HepG2 (cell line): Measurements from ENCODE around the gene HSPB2. TPM values are rescaled to one million over a fixed set of nuclear protein-coding genes. Genes with fewer than 3 reads are reported as not detected.

Experiments used
- CBX1 ChIP-seq: IDR thresholded peaks from one replicate; pipeline ENCODE4 v1.6.1; 2016; ENCODE audit warnings: antibody characterized with exemption, low read depth
- FOXP4 ChIP-seq: sonication (generic); formaldehyde crosslinking; IDR thresholded peaks from 2 replicates; pipeline ENCODE4 v1.4.0; 2020; ENCODE audit warnings: missing genetic modification reagents
- HDAC2 ChIP-seq: sonication (generic); formaldehyde crosslinking; IDR thresholded peaks from 2 replicates; pipeline ENCODE4 v1.4.0; 2020; ENCODE audit warnings: missing genetic modification reagents
- NFIB ChIP-seq: sonication (generic); formaldehyde crosslinking; IDR thresholded peaks from 2 replicates; pipeline ENCODE4 v1.9.0; 2021; ENCODE audit warnings: missing genetic modification reagents, mild to moderate bottlenecking, borderline replicate concordance
- NR3C1 ChIP-seq: sonication (generic); formaldehyde crosslinking; IDR thresholded peaks from 2 replicates; pipeline ENCODE4 v1.4.0; 2020; ENCODE audit warnings: missing genetic modification reagents
- PBX2 ChIP-seq: IDR thresholded peaks from 2 replicates; pipeline ENCODE4 v1.6.1; 2016; ENCODE audit warnings: control low read depth
- POGK ChIP-seq: sonication (generic); formaldehyde crosslinking; conservative IDR thresholded peaks from 2 replicates; pipeline ENCODE4 v1.8.0; 2022; ENCODE audit warnings: mild to moderate bottlenecking, moderate library complexity, missing genetic modification reagents
- TBP ChIP-seq: sonication (generic); formaldehyde crosslinking; IDR thresholded peaks from 2 replicates; pipeline ENCODE4 v1.5.0; 2020; ENCODE audit warnings: missing genetic modification reagents
- ZBTB33 ChIP-seq: sonication (generic); formaldehyde crosslinking; IDR thresholded peaks from 2 replicates; pipeline ENCODE4 v1.4.0; 2020; ENCODE audit warnings: missing genetic modification reagents
- ZGPAT ChIP-seq: IDR thresholded peaks from 2 replicates; pipeline ENCODE4 v1.6.1; 2016; ENCODE audit warnings: mild to moderate bottlenecking
- ZIK1 ChIP-seq: sonication (generic); formaldehyde crosslinking; IDR thresholded peaks from 2 replicates; pipeline ENCODE4 v1.5.0; 2020; ENCODE audit warnings: mild to moderate bottlenecking, low read depth, missing genetic modification reagents, borderline replicate concordance
- ZKSCAN8 ChIP-seq: IDR thresholded peaks from 2 replicates; pipeline ENCODE4 v1.6.1; 2016; ENCODE audit warnings: borderline replicate concordance, missing genetic modification reagents, missing compliant biosample characterization
- ZNF430 ChIP-seq: sonication (generic); formaldehyde crosslinking; IDR thresholded peaks from 2 replicates; pipeline ENCODE4 v1.9.0; 2021; ENCODE audit warnings: mild to moderate bottlenecking, missing genetic modification reagents
- ZNF619 ChIP-seq: sonication (generic); formaldehyde crosslinking; IDR thresholded peaks from 2 replicates; pipeline ENCODE4 v1.4.0; 2020; ENCODE audit warnings: mild to moderate bottlenecking, missing genetic modification reagents
- ZNF737 ChIP-seq: sonication (generic); formaldehyde crosslinking; IDR thresholded peaks from 2 replicates; pipeline ENCODE4 v1.5.0; 2020; ENCODE audit warnings: missing genetic modification reagents, mild to moderate bottlenecking, borderline replicate concordance
- ZNF781 ChIP-seq: sonication (generic); formaldehyde crosslinking; IDR thresholded peaks from 2 replicates; pipeline ENCODE4 v1.5.1; 2020; ENCODE audit warnings: borderline replicate concordance, mild to moderate bottlenecking, missing genetic modification reagents; ENCODE audit errors: not compliant biosample characterization
- ZNF850 ChIP-seq: sonication (generic); formaldehyde crosslinking; conservative IDR thresholded peaks from 2 replicates; pipeline ENCODE4 v1.9.0; 2021; ENCODE audit warnings: mild to moderate bottlenecking, missing genetic modification reagents
- polyA plus RNA-seq, 8 experiments: library from polyadenylated mRNA; depleted of rRNA in 3 of 8; stranded (reverse) in 7 of 8; unstranded in 1 of 8; fragments of >200 nt; fragmentation: Illumina TruSeq in 4 of 8; extraction: Trizol in 4 of 8; gene quantifications; 2 replicates each; pipeline versions ENCODE4 v1.2.1 to v1.2.3, GENCODE V29; 2011 to 2016; ENCODE audit warnings: low read depth in 4 of 8, missing spikeins in 1 of 8, mixed read lengths in 1 of 8; ENCODE audit not compliant: insufficient read depth in 1 of 8
- total RNA-seq, 5 experiments: library from RNA; depleted of rRNA; stranded (reverse); fragments of >200 nt; fragmentation: Illumina TruSeq; extraction: Trizol; gene quantifications; 2 replicates each; pipeline ENCODE4 v1.2.3, GENCODE V29; 2016; ENCODE audit warnings: low read depth in 1 of 5

The HSPB2 gene
- total and polyA plus RNA-seq, 2 of the 13 experiments (the other 11 are each of a cell fraction or from before 2014, with no cell fraction given): 0.04 TPM; not detected in 1

- peak; percentile 95; the same call in 1 of the 2 replicates for TF ChIP-seq ZNF619 (CRISPR knock-in tag)
- TF ChIP-seq ZGPAT: no peak; the same call in 1 of the 2 replicates
- TF ChIP-seq ZNF781 (CRISPR knock-in tag): no peak
- no peak for TF ChIP-seq TBP (CRISPR knock-in tag)
- TF ChIP-seq PBX2 (CRISPR knock-in tag): no peak
- 0 out of 2 replicates have a peak, but pooled peaks have one; percentile 33 for TF ChIP-seq POGK (CRISPR knock-in tag)
- TF ChIP-seq NR3C1: no peak
- TF ChIP-seq NFIB: no peak
- no peak for TF ChIP-seq ZNF737 (CRISPR knock-in tag)
- TF ChIP-seq ZKSCAN8: no peak
- no peak for TF ChIP-seq FOXP4 (CRISPR knock-in tag)
- no peak for TF ChIP-seq CBX1
- no peak for TF ChIP-seq ZBTB33 (CRISPR knock-in tag)
- no peak for TF ChIP-seq ZNF430 (CRISPR knock-in tag)
- peak; percentile 84 for TF ChIP-seq ZIK1
- no peak for TF ChIP-seq HDAC2 (CRISPR knock-in tag)
- TF ChIP-seq ZNF850 (CRISPR knock-in tag): no peak; the same call in 1 of the 2 replicates
Observed at GRCh38 chr11:111870886-111871692, 41.4 kb upstream of the HSPB2 start, which contains the start of gene ALG9 (continued).
